Uterus (tissue), 2 donors: ENCODE results near the gene EPHA2.

Source experiments
- POLR2A ChIP-seq, 2 donors: fragments of 450-650 bp; IDR thresholded peaks; one replicate each; pipeline ENCODE4 v1.6.1; 2016; ENCODE audit warnings: antibody characterized with exemption in 2 of 2, mild to moderate bottlenecking in 1 of 2, moderate library complexity in 1 of 2
- TF ChIP-seq, protein P1 (sequence below), 4 experiments: fragments of 200-600 bp in 2 of 4; fragments of 450-650 bp in 2 of 4; sonication (generic) in 2 of 4; IDR thresholded peaks; one replicate each; pipeline ENCODE4 v1.5.1; 2016 to 2019; ENCODE audit warnings: antibody characterized with exemption in 4 of 4, mild to moderate bottlenecking in 2 of 4, moderate library complexity in 1 of 4

DNA sequence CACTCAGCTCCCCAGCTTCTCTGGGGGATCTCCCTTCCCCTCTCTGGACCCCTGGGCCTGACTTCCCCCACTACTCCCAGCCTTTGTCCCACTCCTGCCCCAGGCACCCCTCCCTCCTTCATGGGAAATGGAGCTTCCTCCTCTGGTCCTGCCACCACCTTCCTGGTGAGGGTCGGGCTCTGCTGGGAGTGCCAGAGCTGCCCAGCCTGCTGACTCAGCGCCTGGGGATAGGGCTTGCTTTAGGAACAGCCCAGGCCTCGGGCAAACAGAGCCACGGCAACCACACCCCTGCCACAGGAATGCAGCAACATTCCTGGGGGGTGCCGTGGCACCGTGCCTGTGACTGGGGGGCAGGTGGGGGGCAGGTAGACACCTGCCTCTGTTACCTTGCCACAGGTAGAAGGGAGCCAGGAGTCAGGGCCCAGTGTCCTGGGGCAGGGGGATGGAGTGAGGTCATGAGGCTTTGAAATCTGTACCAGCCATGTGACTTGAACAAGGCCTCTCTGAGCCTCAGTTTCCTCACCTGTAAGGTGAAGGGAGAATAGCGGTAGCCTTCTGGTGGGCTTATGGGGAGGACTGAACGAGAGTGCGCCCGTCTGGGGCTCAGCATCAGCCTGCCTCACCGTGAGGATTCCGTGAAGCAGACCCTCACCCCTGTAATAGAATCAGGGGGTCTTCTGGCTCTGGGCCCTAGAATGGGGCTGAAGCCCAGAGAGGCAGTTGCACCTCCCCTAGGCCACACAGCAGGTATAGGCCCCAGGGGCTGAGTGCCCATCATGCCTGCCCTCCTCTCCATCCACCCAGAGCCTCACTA, 17.8 kb upstream of the EPHA2 start:
- TF ChIP-seq, protein P1, sequence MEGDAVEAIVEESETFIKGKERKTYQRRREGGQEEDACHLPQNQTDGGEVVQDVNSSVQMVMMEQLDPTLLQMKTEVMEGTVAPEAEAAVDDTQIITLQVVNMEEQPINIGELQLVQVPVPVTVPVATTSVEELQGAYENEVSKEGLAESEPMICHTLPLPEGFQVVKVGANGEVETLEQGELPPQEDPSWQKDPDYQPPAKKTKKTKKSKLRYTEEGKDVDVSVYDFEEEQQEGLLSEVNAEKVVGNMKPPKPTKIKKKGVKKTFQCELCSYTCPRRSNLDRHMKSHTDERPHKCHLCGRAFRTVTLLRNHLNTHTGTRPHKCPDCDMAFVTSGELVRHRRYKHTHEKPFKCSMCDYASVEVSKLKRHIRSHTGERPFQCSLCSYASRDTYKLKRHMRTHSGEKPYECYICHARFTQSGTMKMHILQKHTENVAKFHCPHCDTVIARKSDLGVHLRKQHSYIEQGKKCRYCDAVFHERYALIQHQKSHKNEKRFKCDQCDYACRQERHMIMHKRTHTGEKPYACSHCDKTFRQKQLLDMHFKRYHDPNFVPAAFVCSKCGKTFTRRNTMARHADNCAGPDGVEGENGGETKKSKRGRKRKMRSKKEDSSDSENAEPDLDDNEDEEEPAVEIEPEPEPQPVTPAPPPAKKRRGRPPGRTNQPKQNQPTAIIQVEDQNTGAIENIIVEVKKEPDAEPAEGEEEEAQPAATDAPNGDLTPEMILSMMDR (IDR thresholded peaks at IDR 0.05), result no peak
- TF ChIP-seq POLR2A (IDR thresholded peaks at IDR 0.05), result no peak
